Thoracic aorta (tissue), 2 donors: ENCODE measurements around the gene SRCAP. TPM values are rescaled to one million over a fixed set of nuclear protein-coding genes. Genes with fewer than 3 reads are reported as not detected.

Source experiments
- ATAC-seq: fragments of 150-250 bp; one replicate; pipeline ENCODE4 v1.8.0; 2017; ENCODE audit warnings: low read depth; ENCODE audit not compliant: insufficient number of reproducible peaks, low FRiP score
- DNase-seq: peaks from one replicate; pipeline ENCODE4 v3.0.0-alpha.2; 2020; ENCODE audit warnings: low spot score
- H3K27ac ChIP-seq, 2 donors: fragments of 200-600 bp; sonication (generic); 1 replicate in 1 of 2; 2 replicates in 1 of 2; pipeline ENCODE4 v1.5.1; 2016; ENCODE audit warnings: mild to moderate bottlenecking in 2 of 2, moderate library complexity in 2 of 2
- H3K27me3 ChIP-seq: fragments of 200-600 bp; sonication (generic); replicated peaks from 2 replicates; pipeline ENCODE4 v1.6.0; 2016; ENCODE audit warnings: mild to moderate bottlenecking; ENCODE audit not compliant: insufficient read depth
- H3K36me3 ChIP-seq: fragments of 200-600 bp; sonication (generic); one replicate; pipeline ENCODE4 v1.5.1; 2016
- H3K4me1 ChIP-seq, 2 donors: fragments of 200-600 bp; sonication (generic); 1 replicate in 1 of 2; 2 replicates in 1 of 2; pipeline versions ENCODE4 v1.5.1 to v1.6.0; 2016; ENCODE audit warnings: low read depth in 2 of 2, mild to moderate bottlenecking in 1 of 2; ENCODE audit not compliant: control insufficient read depth in 1 of 2
- H3K4me3 ChIP-seq: fragments of 200-600 bp; sonication (generic); 2 replicates; pipeline ENCODE4 v1.5.1; 2016; ENCODE audit warnings: mild to moderate bottlenecking
- H3K9me3 ChIP-seq: fragments of 200-600 bp; sonication (generic); 2 replicates; pipeline ENCODE4 v1.5.1; 2016
- CTCF ChIP-seq: fragments of 200-600 bp; sonication (generic); IDR thresholded peaks from one replicate; pipeline ENCODE4 v1.5.1; 2019; ENCODE audit warnings: antibody characterized with exemption
- total RNA-seq, 2 donors: library from RNA; depleted of rRNA; stranded (reverse); fragments of >200 nt; gene quantifications; one replicate each; pipeline versions ENCODE4 v1.1.0 to v1.2.3, GENCODE V29; 2016

SRCAP gene
- total RNA-seq, 2 donors from 2014 or later = 39.9 to 86.1 TPM

DNA sequence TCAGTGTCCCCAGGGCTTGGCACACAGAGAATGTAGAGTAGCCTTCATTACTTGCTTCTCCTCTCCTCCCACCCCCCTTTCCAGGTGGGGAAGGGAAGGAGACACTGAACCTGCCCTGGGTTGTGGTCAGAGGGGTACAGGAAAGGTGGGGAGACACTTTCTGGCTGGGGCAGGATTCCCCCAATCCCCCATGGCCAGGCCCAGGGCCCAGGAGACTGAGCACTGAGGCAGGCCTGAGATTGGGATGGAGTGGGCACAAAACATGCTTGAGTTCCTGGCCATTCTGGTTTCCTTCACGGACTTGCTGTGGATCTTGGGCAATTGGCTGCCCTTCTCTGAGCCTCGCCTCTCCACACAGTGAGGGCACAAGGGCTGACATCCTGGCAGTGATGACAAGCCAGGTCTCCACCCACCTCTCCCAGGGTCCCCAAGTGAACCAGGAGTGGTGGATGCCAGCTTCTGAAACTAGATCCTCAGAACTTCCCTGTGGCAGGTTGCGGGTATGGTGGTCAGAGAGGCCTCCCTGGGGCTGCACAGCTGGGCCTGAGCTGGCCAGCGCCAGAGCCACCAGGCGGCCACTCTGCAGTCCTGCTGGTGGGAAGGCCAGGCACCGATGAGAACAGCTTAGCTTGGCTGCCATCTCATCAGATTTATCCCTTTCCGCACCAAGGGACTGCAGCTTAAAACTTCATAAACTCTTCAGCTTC is 78.8 kb downstream of the SRCAP start:
- ATAC-seq = no peak
- TF ChIP-seq CTCF = no peak
- Histone ChIP-seq H3K27me3 (no peaks in the 10 kb centered on the region), H3K4me3 (no peak overlapping the region), H3K27ac (no peak overlapping the region), H3K4me1 (peaks cover 7 to 21% of the 10 kb centered on the region in 2 donors), H3K9me3 (no peaks in the 10 kb centered on the region), H3K36me3 (peaks cover 18% of the 10 kb centered on the region)
- no peak for DNase-seq

GRCh38 chr16:30778549-30779244 is 79.7 kb downstream of the SRCAP start:
- Histone ChIP-seq H3K27me3 (no peaks in the 10 kb centered on the region), H3K27ac (no peak overlapping the region), H3K4me3 (no peak overlapping the region), H3K4me1 (peaks cover 7 to 21% of the 10 kb centered on the region in 2 donors), H3K9me3 (no peaks in the 10 kb centered on the region), H3K36me3 (peaks cover 22% of the 10 kb centered on the region)
- TF ChIP-seq CTCF = no peak
- no peak for DNase-seq
- no peak for ATAC-seq

DNA sequence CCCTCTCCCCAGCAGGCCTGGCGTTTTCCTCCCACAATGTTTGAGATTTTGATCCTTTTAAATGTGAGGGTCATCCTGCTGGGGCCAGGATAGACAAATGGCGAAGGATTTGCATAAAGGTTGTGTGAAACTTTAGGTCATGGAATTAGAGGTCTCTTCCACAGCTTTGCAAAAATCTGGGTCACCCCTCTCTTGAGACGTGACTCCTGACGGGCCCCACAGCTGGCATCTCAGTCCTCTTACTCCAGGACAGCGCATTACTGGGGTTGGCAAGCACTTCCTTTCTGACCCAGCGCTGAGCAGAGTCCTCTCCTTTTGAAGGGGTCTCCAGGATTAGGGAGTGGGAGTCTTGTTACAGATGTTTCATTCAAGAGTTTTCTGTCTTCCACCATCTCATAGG is 80.6 kb downstream of the SRCAP start:
- Histone ChIP-seq H3K4me3 (no peak overlapping the region), H3K27me3 (no peaks in the 10 kb centered on the region), H3K27ac (no peak overlapping the region), H3K36me3 (peaks cover 23% of the 10 kb centered on the region), H3K4me1 (peaks cover 7 to 18% of the 10 kb centered on the region in 2 donors), H3K9me3 (no peaks in the 10 kb centered on the region)
- TF ChIP-seq CTCF = no peak
- no peak for ATAC-seq
- no peak for DNase-seq

DNA sequence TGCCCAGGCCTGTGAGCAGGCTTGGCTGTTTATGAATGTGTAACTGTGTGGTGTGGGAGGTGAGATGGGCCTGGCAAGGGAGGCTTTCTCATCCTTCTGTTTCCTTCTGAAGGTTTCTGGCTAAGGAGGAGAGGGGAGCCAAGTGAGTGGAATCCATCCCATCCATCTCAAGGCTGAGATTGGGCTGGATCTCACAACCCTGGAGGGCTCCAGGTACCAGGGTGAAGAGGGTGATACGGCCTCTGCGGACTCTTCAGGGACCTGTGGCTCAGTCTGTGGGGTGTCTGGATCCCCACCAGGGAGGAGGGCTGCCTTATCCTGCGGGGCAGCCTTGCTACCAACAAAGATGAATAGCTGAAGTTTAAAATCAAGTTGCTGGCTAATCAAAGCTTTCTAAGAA is 81.0 kb downstream of the SRCAP start:
- no peak for ATAC-seq
- H3K27ac ChIP-seq = no peak overlapping the region

More for the DNA sequence above, 81.0 kb downstream of the SRCAP start:
- Histone ChIP-seq H3K4me3 (no peak overlapping the region), H3K9me3 (no peaks in the 10 kb centered on the region), H3K36me3 (peaks cover 23% of the 10 kb centered on the region), H3K27me3 (no peaks in the 10 kb centered on the region), H3K4me1 (peaks cover 7 to 18% of the 10 kb centered on the region in 2 donors)
- TF ChIP-seq CTCF = no peak
- DNase-seq = no peak
